ENCODE data around the gene SLC8A1.

GRCh38 chr2:40457366-40457765 lies 5.5 kb upstream of the SLC8A1 start:
- TF ChIP-seq CTCF (IDR thresholded peaks at IDR 0.05): no peak
- no peak for TF ChIP-seq EZH2 (IDR thresholded peaks at IDR 0.05; ENCODE audit: borderline replicate concordance, insufficient read depth, low read depth, low read length, poor library complexity, severe bottlenecking)

Measured in B cell (primary cell).